Endothelial cell of hepatic sinusoid (primary cell): ENCODE data around the gene GFY.

ENCODE experiments used
- in situ Hi-C: cut with HindIII; loops from 2 replicates; pipeline ENCODE4 v1.10.0; 2017; ENCODE audit warnings: low sequenced_read_pairs

GFY gene, protein sequence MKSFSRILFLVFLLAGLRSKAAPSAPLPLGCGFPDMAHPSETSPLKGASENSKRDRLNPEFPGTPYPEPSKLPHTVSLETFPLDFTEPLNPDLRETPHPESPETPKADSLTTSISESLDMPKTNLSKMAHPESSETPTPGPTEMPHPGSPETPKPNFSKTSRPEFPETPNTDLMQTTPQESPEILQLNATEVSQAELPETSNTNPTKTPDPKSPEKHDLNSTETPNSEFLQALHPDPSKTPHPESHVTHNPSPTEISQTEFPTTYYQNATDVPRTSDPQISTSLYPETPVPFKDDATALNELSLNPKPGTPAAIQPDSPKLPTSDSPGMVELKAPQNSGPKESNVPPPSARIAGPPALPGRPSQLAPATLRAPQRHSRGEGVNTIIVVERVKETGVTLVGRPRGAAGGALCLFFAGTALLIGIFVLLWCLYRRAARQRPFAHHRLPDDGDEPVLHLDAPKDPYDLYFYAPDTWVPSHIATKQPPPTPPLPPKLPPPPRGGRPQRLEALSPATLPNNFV

GRCh38 chr19:49425178-49425577 is at the start of gene GFY:
Gene GFY (plus strand): TSS chr19:49425388. CDS start chr19:49426431, 1,043 bp downstream.
- in situ Hi-C loops = loop anchor here (5.0 kb wide), 1 partner anchor 33 kb away; no protein-coding TSS in a partner anchor

DNA sequence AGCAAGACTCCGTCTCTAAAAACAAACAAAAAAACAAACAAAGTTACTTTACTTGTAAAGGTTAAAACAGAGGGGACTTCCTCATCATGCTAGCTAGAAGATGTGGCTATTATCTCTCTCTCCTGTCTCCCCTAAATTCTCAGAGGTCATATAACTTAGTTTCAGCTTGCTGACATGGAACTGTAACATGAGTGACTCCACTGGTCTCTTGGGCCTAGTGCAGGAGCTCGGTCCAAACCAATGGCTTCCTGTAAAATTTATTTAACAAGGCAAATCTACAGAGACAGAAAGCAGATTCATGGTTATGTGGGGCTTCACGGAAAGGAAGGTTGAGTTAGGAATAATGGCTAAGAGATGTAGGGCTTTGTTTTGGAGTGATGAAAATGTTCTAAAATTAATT is 46.7 kb upstream of the GFY start:
- in situ Hi-C loops = no loop called here

- in situ Hi-C loops = no loop called here
These were observed 44.8 kb upstream of the GFY start for GRCh38 chr19:49380391-49380790.

- in situ Hi-C loops = no loop called here
These were observed 42.5 kb upstream of the GFY start for GRCh38 chr19:49382639-49383038.

DNA sequence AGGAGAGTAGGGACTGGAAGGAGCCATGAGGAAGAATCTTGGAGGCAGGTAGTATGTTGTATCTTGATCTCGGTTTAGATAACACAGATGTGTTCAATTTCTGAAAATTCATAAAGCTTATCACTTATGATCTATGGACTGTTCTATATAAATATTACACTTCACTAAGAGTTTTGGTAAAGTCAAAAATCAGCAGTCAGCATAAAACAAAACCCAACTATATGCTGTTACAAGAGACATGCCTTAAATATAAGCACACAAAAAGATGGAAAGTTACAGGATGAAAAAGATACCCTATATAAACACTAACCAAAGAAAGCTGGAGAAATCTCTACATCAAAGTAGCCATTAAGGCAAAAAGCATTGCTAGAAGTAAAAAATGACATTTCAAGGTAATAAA is 41.6 kb upstream of the GFY start:
- in situ Hi-C loops = no loop called here

- in situ Hi-C loops = no loop called here
These were observed 37.2 kb upstream of the GFY start, which contains the start of gene KASH5 for GRCh38 chr19:49387936-49388372. Gene KASH5 (plus strand): TSS chr19:49388249. CDS start chr19:49390884, 2,635 bp downstream.

- in situ Hi-C loops = no loop called here
These were observed 35.8 kb upstream of the GFY start for GRCh38 chr19:49389406-49389805.

GRCh38 chr19:49390131-49390928 is 34.9 kb upstream of the GFY start:
- in situ Hi-C loops = loop anchor here (5.0 kb wide), 1 partner anchor 37 kb away; the partner anchor contains the start of gene GFY

- in situ Hi-C loops = loop anchor here (5.0 kb wide), 1 partner anchor 36 kb away; the partner anchor contains the start of gene GFY
These were observed 34.2 kb upstream of the GFY start for GRCh38 chr19:49390929-49391359.

DNA sequence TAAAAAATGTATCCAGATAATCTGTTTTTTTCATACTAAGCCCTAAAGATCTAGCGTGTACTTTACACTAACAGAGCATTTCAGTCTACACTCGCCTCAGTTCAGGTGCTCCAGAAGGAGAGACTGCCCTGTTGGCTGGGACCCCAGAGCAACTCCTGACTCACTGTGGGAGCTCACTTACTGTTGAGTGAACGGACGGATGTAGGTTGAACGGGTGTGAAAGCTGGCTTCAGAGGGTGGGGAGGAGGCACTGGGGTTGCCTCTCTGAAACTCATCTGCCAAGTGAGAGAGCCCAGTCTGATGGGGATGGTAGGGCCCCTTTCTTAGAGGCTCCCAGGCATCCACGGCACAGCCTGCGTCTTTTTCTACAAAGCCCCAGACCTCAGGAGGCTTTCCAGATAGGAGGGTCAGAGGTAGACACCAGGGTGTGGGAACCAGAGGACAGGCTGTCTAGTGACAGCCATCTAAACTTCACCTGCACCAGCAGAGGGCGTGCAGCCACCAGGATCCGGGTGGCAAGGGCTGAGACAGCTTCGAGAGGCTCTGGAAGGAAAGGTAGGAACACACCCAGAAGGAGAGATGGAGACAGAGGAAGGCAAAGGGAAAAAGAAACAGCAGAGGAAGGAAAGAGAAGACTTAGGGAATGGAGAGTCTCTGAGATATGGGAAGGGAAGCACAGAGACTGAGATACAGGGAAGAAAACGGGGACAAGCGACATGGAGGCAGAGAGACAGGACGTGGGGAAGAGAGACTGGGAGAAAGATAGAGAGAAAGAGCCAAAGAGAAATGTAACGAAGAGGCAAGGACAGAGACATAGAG is 33.4 kb upstream of the GFY start:
- in situ Hi-C loops = loop anchor here (5.0 kb wide), 1 partner anchor 36 kb away; the partner anchor contains the start of gene GFY

GRCh38 chr19:49393881-49394280 is 31.3 kb upstream of the GFY start:
- in situ Hi-C loops = loop anchor here (5.0 kb wide), 1 partner anchor 33 kb away; the partner anchor contains the start of gene GFY

GRCh38 chr19:49395581-49396407 is 29.4 kb upstream of the GFY start:
- in situ Hi-C loops = no loop called here

DNA sequence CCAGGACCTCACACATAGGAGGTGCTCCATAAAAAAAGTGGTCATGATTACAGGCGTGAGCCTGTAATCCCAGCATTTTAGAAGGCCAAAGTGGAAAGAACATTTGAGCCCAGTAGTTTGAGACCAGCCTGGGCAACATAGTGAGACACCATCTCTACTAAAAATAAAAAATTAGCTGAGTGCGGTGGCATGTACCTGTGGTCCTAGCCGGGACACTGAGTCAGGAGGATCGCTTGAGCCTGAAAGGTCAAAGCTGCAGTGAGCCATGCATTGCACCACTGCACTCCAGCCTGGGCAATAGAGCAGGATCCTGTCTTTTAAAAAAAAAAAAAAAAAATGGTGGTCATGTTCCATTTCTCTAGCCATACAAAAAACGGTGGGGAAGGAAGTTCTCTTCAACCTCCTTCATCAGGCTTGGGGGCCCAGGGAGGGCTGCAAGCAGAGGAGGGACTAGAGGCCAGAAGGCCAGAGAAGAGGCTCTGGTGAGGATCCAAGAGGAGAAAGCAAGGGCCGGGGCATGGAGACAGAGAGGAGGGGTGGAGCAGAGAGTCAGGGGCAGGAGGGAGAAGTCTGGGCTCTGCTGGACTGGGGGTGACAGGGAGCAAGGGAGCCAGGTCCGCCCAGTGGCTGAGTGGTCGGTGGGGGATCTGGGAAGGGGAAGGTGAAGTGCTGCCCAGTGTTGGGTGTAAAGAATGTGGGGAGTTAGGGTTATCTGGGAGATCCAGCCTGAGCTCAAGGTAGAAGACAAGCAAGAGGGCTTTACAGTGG is 28.3 kb upstream of the GFY start:
- in situ Hi-C loops = no loop called here

DNA sequence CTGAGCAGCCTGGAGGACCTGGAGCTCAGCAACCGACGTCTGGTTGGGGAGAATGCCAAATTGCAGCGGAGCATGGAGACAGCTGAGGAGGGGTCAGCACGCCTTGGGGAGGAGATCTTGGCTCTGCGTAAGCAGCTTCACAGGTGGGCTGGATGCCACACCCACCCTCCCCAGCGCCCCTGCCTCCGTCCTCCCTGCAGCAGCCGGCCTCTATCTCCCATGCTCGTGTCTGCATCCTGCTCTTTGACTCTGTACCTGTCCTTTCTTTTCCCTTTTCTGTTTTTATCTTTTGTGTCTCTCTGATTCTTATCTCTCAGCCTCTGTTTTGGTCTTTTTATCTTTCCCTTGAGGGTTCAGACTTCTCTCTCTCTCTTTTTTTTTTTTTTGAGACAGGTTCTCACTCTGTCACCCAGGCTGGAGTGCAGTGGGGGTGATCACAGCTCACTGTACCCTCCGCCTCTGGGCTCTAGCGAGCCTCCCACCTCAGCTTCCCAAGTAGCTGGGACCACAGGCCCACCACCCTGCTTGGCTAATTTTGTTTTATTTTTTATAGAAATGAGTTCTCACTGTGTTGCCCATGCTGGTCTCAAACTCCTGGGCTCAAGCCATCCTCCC is 27.1 kb upstream of the GFY start:
- in situ Hi-C loops = no loop called here

DNA sequence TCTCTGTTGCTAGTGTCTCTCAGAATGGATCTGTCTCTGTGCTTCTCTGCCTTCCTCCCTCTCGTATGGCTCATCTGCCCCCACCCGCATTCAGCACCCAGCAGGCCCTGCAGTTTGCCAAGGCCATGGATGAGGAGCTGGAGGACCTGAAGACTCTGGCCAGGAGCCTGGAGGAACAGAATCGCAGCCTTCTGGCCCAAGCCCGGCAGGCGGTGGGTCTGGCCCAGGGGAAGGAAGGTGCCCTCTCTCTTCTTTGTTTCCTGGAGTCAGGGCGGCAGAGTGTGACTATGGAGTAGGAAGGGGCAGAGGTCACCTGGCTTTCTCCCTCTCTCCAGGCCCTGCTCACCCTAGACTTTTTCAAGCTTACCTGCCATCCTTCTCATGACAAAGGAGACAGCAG is 26.3 kb upstream of the GFY start:
- in situ Hi-C loops = no loop called here

GRCh38 chr19:49400029-49400428 is 25.2 kb upstream of the GFY start:
- in situ Hi-C loops = no loop called here

- in situ Hi-C loops = no loop called here
These were observed 21.6 kb upstream of the GFY start for GRCh38 chr19:49403404-49404187.

GRCh38 chr19:49407079-49407478 is 18.1 kb upstream of the GFY start:
- in situ Hi-C loops = no loop called here
